HG03469 (cell line): ENCODE results near the gene SRP14.
"Not testable (repeated sequence)": the region's sequence is repeated elsewhere in the genome, so short reads cannot be mapped to it uniquely, and the experiment has no call there.

ENCODE experiments used
- ATAC-seq: cut with Tn5 transposase; IDR thresholded peaks from one replicate; pipeline ENCODE4 v1.9.1; 2021; ENCODE audit warnings: mild to moderate bottlenecking, moderate library complexity, moderate number of reproducible peaks; ENCODE audit not compliant: unreplicated experiment

SRP14 gene

DNA sequence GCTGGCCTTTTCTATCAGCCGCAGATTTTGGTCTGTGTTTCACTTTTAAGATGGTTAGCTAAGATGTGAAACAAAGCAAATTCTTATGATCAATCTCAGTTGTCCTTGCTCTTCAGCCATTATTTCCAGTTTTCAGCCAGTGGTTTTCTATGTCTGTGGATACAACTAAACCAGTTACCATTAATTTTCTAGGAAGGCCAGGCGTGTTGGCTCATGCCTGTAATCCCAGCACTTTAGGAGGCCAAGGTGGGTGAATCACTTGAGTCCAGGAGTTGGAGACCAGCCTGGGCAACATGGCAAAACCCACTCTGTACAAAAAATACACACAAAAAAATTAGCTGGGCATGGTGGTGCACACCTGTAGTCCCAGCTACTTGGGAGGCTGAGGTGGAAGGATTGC is 42.8 kb downstream of the SRP14 start:
- not testable (repeated sequence) for ATAC-seq

- ATAC-seq: not testable (repeated sequence)
Measured at GRCh38 chr15:39992953-39993352, 46.0 kb downstream of the SRP14 start.

- ATAC-seq: no peak
Measured at GRCh38 chr15:39990706-39991105, 48.3 kb downstream of the SRP14 start.

GRCh38 chr15:39987821-39988220 is 51.2 kb downstream of the SRP14 start:
- ATAC-seq: no peak
